Neuronal stem cell (in vitro differentiated cells): ENCODE measurements around the gene ANKRD33B.
"Not testable (repeated sequence)": the region's sequence is repeated elsewhere in the genome, so short reads cannot be mapped to it uniquely, and the experiment has no call there.

Source experiments
- DNase-seq: peaks from one replicate; pipeline ENCODE4 v3.0.0-alpha.2; 2013; ENCODE audit warnings: low spot score
- H2AFZ ChIP-seq: one replicate; pipeline ENCODE4 v1.6.1; 2013; ENCODE audit warnings: mild to moderate bottlenecking, low read length, inconsistent platforms
- H2AK5ac ChIP-seq: 2 replicates; pipeline ENCODE4 v1.6.1; 2013; ENCODE audit warnings: low read depth, mild to moderate bottlenecking, inconsistent platforms, low read length, moderate library complexity, mixed read lengths
- H2BK120ac ChIP-seq: 2 replicates; pipeline ENCODE4 v1.6.1; 2013; ENCODE audit warnings: low read depth, mild to moderate bottlenecking, inconsistent platforms, low read length, moderate library complexity, mixed read lengths
- H2BK12ac ChIP-seq: one replicate; pipeline ENCODE4 v1.6.1; 2013; ENCODE audit warnings: low read length, inconsistent platforms
- H2BK15ac ChIP-seq: 2 replicates; pipeline ENCODE4 v1.6.1; 2013; ENCODE audit warnings: mild to moderate bottlenecking, low read length, inconsistent platforms, mixed read lengths
- H2BK5ac ChIP-seq: one replicate; pipeline ENCODE4 v1.6.1; 2013; ENCODE audit warnings: inconsistent platforms, mild to moderate bottlenecking, low read length, moderate library complexity
- H3K14ac ChIP-seq: one replicate; pipeline ENCODE4 v1.6.1; 2013; ENCODE audit warnings: low read length, inconsistent platforms
- H3K18ac ChIP-seq: 2 replicates; pipeline ENCODE4 v1.6.1; 2013; ENCODE audit warnings: low read length, inconsistent platforms
- H3K23ac ChIP-seq: 2 replicates; pipeline ENCODE4 v1.6.1; 2013; ENCODE audit warnings: low read depth, mild to moderate bottlenecking, mixed read lengths, low read length, inconsistent platforms; ENCODE audit not compliant: poor library complexity
- H3K27ac ChIP-seq: replicated peaks from 3 replicates; pipeline ENCODE4 v1.5.1; 2013; ENCODE audit warnings: low read length, inconsistent platforms
- H3K27me3 ChIP-seq, 3 experiments: 2 replicates each; pipeline ENCODE4 v1.6.1; 2013; ENCODE audit warnings: low read length in 3 of 3, mild to moderate bottlenecking in 2 of 3, inconsistent platforms in 1 of 3, low read depth in 1 of 3, mixed read lengths in 1 of 3, moderate library complexity in 1 of 3; ENCODE audit not compliant: control insufficient read depth in 3 of 3, insufficient read depth in 3 of 3
- H3K36me3 ChIP-seq, 2 donors: replicated peaks in 1 of 2; 2 replicates each; pipeline ENCODE4 v1.6.1; 2013; ENCODE audit warnings: low read length in 2 of 2; ENCODE audit not compliant: control insufficient read depth in 2 of 2, insufficient read depth in 2 of 2
- H3K4ac ChIP-seq: 2 replicates; pipeline ENCODE4 v1.6.1; 2013; ENCODE audit warnings: inconsistent platforms, mild to moderate bottlenecking, low read length, moderate library complexity
- H3K4me1 ChIP-seq, 2 donors: 1 replicate in 1 of 2; 2 replicates in 1 of 2; pipeline ENCODE4 v1.6.1; 2013; ENCODE audit warnings: low read length in 2 of 2, low read depth in 1 of 2; ENCODE audit not compliant: control insufficient read depth in 2 of 2, insufficient read depth in 1 of 2
- H3K4me2 ChIP-seq: one replicate; pipeline ENCODE4 v1.6.1; 2013; ENCODE audit warnings: mild to moderate bottlenecking, low read length, inconsistent platforms; ENCODE audit not compliant: insufficient read depth, poor library complexity, severe bottlenecking
- H3K4me3 ChIP-seq, 2 donors: 2 replicates each; pipeline ENCODE4 v1.5.1; 2013; ENCODE audit warnings: low read length in 2 of 2, mild to moderate bottlenecking in 2 of 2, inconsistent platforms in 1 of 2, moderate library complexity in 1 of 2
- H3K79me1 ChIP-seq: one replicate; pipeline ENCODE4 v1.6.1; 2013; ENCODE audit warnings: low read depth, mild to moderate bottlenecking, inconsistent platforms, low read length, moderate library complexity
- H3K9ac ChIP-seq: one replicate; pipeline ENCODE4 v1.6.1; 2013; ENCODE audit warnings: mild to moderate bottlenecking, low read depth, low read length, inconsistent platforms; ENCODE audit not compliant: poor library complexity
- H3K9me3 ChIP-seq, 2 donors: replicated peaks in 1 of 2; 2 replicates each; pipeline versions ENCODE3 to v1.6.1; 2013; ENCODE audit warnings: low read length in 2 of 2, mild to moderate bottlenecking in 2 of 2, inconsistent platforms in 1 of 2, low read depth in 1 of 2, mixed read lengths in 1 of 2, moderate library complexity in 1 of 2; ENCODE audit not compliant: control insufficient read depth in 2 of 2, insufficient read depth in 1 of 2
- H4K8ac ChIP-seq: one replicate; pipeline ENCODE4 v1.6.1; 2013; ENCODE audit warnings: low read depth, mild to moderate bottlenecking, inconsistent platforms, low read length, moderate library complexity
- H4K91ac ChIP-seq: one replicate; pipeline ENCODE4 v1.6.1; 2013; ENCODE audit warnings: low read length, low read depth, mild to moderate bottlenecking, inconsistent platforms; ENCODE audit not compliant: poor library complexity
- WGBS, 2 donors: extraction: QIAGEN DNeasy Blood & Tissue Kit; methylation state at CpG; one replicate each; pipeline ENCODE4 v1.1.7; 2013; ENCODE audit warnings: missing lambda C conversion rate in 2 of 2, mixed read lengths in 1 of 2; ENCODE audit not compliant: insufficient read length in 2 of 2, insufficient replicate concordance in 1 of 2; ENCODE audit errors: extremely low coverage in 2 of 2; 5-methylcytosine and 5-hydroxymethylcytosine counted together

Gene ANKRD33B

GRCh38 chr5:10602031-10602806 lies 38.3 kb downstream of the ANKRD33B start:
- no peak overlapping the region for H3K9ac ChIP-seq
- H3K4me3 ChIP-seq, result no peak overlapping the region
- no peaks in the 10 kb centered on the region for H3K79me1 ChIP-seq
- H2BK12ac ChIP-seq, result no peak overlapping the region
- no peak overlapping the region for H3K4ac ChIP-seq
- no peaks in the 10 kb centered on the region for H3K27me3 ChIP-seq
- H3K4me2 ChIP-seq, result no peak overlapping the region
- peaks cover 4 to 6% of the 10 kb centered on the region in 2 donors for H3K4me1 ChIP-seq
- no peak for DNase-seq
- peaks cover 0 to 5% of the 10 kb centered on the region in 2 donors for H3K9me3 ChIP-seq
- H4K8ac ChIP-seq, result no peak overlapping the region
- no peak overlapping the region for H2BK120ac ChIP-seq
- H3K23ac ChIP-seq, result no peak overlapping the region
- no peaks in the 10 kb centered on the region for H3K36me3 ChIP-seq
- no peak overlapping the region for H2AFZ ChIP-seq
- no peak overlapping the region for H3K27ac ChIP-seq
- H4K91ac ChIP-seq, result no peak overlapping the region
- H2BK5ac ChIP-seq, result no peak overlapping the region
- H2BK15ac ChIP-seq, result no peak overlapping the region
- no CpG with 5 or more reads among the region's 15 CpGs for WGBS, 2 donors
- H3K14ac ChIP-seq, result no peak overlapping the region
- H2AK5ac ChIP-seq, result no peak overlapping the region
- H3K18ac ChIP-seq, result no peak overlapping the region

GRCh38 chr5:10604975-10605374 lies 41.1 kb downstream of the ANKRD33B start:
- Histone ChIP-seq H4K91ac (no peak overlapping the region), H3K4me3 (no peak overlapping the region), H3K79me1 (no peaks in the 10 kb centered on the region), H2AK5ac (no peak overlapping the region), H3K9me3 (no peaks in the 10 kb centered on the region), H2BK15ac (peak overlapping the region; percentile 7), H3K9ac (no peak overlapping the region), H3K4ac (no peak overlapping the region), H3K4me1 (peaks cover 10 to 12% of the 10 kb centered on the region in 2 donors), H4K8ac (no peak overlapping the region), H3K36me3 (no peaks in the 10 kb centered on the region), H3K18ac (peak overlapping the region; percentile 32), H3K27me3 (no peaks in the 10 kb centered on the region), H2BK12ac (no peak overlapping the region), H3K23ac (no peak overlapping the region), H3K14ac (peak overlapping the region; percentile 31), H2BK120ac (no peak overlapping the region), H2AFZ (no peak overlapping the region), H3K4me2 (no peak overlapping the region), H2BK5ac (no peak overlapping the region), H3K27ac (no peak overlapping the region)
- DNase-seq, result no peak
- no CpG with 5 or more reads among the region's 6 CpGs for WGBS, 2 donors

GRCh38 chr5:10606632-10607022 lies 42.8 kb downstream of the ANKRD33B start:
- H3K36me3 ChIP-seq, H2BK15ac ChIP-seq, H3K27ac ChIP-seq, H3K9me3 ChIP-seq, H3K4me2 ChIP-seq, DNase-seq, H4K8ac ChIP-seq, H3K4ac ChIP-seq, H2AK5ac ChIP-seq, H3K18ac ChIP-seq, H3K27me3 ChIP-seq, H2AFZ ChIP-seq, H4K91ac ChIP-seq, H2BK120ac ChIP-seq, H3K14ac ChIP-seq, H3K79me1 ChIP-seq, H3K23ac ChIP-seq, H2BK5ac ChIP-seq, H2BK12ac ChIP-seq, H3K9ac ChIP-seq, H3K4me3 ChIP-seq: not testable (repeated sequence)
- no CpG with 5 or more reads among the region's 9 CpGs for WGBS, 2 donors
- peaks cover 8 to 10% of the 10 kb centered on the region in 2 donors for H3K4me1 ChIP-seq

GRCh38 chr5:10607023-10607665 lies 43.3 kb downstream of the ANKRD33B start:
- H3K9me3 ChIP-seq, result no peaks in the 10 kb centered on the region
- no peak overlapping the region for H4K8ac ChIP-seq
- H3K36me3 ChIP-seq, result no peaks in the 10 kb centered on the region
- no CpG with 5 or more reads among the region's 13 CpGs for WGBS, 2 donors
- H2BK12ac ChIP-seq, result no peak overlapping the region
- peak overlapping the region; percentile 48 for H2AFZ ChIP-seq
- no peak overlapping the region for H3K23ac ChIP-seq
- H3K4me3 ChIP-seq, result no peak overlapping the region
- H4K91ac ChIP-seq, result no peak overlapping the region
- H2BK15ac ChIP-seq, result no peak overlapping the region
- no peak overlapping the region for H3K9ac ChIP-seq
- H2AK5ac ChIP-seq, result no peak overlapping the region
- no peaks in the 10 kb centered on the region for H3K79me1 ChIP-seq
- no peak overlapping the region for H3K27ac ChIP-seq
- no peaks in the 10 kb centered on the region for H3K27me3 ChIP-seq
- no peak overlapping the region for H3K18ac ChIP-seq
- H3K14ac ChIP-seq, result no peak overlapping the region
- peaks cover 10% of the 10 kb centered on the region in 2 donors for H3K4me1 ChIP-seq
- no peak overlapping the region for H3K4ac ChIP-seq
- no peak overlapping the region for H3K4me2 ChIP-seq
- H2BK120ac ChIP-seq, result no peak overlapping the region
- DNase-seq, result no peak
- H2BK5ac ChIP-seq, result no peak overlapping the region
